GM18858 (cell line): ENCODE results near the gene CLHC1.
A peak's percentile ranks its signal among the peaks of the same experiment; 100 is the strongest.
"Not testable (repeated sequence)": the region's sequence is repeated elsewhere in the genome, so short reads cannot be mapped to it uniquely, and the experiment has no call there.

Experiments
- ATAC-seq: cut with Tn5 transposase; IDR thresholded peaks from one replicate; pipeline ENCODE4 v1.9.1; 2021; ENCODE audit not compliant: unreplicated experiment

Gene CLHC1

DNA sequence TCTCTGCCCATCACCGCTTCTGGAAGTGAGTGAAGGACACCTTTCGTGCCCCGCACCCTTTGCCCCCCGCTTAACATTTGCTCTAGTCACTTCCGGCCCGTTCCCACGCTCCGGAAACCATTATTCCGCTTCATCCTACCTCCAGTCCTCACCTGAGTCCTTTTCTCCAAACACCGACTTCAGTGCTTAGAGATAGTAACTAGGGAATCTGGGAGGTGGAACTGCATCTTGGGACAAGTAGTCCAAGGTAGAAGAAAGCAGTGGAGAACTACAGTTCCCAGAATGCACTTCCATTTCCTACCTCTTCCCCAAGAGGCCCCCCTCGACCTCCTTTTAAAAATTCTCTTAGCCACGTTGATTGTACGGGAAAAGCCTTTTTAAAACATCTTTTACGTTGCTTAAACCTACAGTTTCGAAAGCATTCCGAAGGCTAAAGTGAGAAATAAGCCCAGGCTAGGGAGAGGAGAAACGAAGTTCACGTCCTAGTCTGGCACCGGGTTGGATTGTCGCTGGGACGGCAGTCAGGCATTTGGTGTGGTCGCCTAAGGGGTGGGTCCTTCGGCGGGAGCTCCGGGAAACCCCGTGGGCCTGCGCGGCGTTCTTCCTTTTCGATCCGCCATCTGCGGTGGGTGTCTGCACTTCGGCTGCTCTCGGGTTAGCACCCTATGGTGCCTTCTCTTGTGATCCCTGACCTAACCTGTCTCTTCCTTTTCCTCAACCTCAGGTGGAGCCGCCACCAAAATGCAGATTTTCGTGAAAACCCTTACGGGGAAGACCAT is at the start of gene CLHC1, which contains the start of gene RPS27A:
Gene CLHC1, minus strand, starts transcription at position 210 of the 779 bp plus-strand sequence. CDS start 9,882 bp downstream, outside the sequence.
Gene RPS27A, plus strand, starts transcription at position 605 of the 779 bp plus-strand sequence. Its CDS starts 137 bp downstream, at position 742.
- ATAC-seq: peak; percentile 87

DNA sequence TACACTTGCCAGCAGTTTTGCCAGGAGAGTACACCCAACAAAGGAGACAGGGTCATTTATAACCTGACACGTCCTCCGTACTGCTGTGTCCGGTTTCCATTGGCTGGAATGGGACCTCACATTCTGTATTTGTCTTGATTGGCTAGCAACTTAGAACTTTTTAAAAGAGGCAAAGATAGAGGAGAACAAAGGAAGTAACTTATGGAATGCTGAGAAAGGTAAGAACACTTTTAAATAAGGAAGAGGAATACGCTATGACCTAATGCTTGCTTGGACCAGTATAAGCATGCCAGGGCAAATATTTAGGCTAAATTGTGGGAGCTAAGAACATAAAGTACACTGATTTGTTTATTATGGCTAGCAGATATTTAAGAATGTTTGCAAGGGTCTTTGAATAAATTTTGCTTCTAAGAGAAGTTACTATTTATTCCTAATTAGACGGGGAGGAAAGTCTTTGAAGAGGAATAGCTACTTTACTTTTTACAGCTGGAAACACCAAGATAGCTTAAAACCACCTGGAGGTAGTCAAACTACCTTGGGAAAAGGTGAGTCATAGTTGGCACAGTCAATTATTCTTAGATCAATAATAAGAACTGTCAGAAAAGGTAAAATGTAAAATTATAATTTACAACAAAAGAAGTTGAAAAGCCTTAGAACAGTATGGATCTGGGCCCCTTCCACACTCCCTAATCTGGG is 48.9 kb upstream of the CLHC1 start:
- not testable (repeated sequence) for ATAC-seq

DNA sequence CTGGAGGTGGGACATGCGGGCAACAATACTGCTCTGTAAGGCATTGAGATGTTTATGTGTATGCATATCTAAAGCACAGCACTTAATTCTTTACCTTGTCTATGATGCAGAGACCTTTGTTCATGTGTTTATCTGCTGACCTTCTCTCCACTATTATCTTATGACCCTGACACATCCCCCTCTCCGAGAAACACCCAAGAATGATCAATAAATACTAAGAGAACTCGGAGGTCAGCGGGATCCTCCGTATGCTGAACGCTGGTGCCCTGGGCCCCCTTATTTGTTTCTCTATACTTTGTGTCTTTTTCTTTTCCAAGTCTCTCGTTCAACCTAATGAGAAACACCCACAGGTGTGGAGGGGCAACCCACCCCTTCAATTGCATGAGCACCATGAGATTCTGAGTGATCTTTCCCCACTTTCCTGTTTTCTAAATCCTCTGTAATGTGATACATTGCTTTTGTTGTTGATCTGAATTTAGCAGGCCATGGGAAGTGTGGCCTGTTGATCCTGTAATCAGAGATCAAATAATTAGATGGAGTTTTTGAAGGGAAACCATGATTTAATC is 47.8 kb upstream of the CLHC1 start:
- ATAC-seq: not testable (repeated sequence)

DNA sequence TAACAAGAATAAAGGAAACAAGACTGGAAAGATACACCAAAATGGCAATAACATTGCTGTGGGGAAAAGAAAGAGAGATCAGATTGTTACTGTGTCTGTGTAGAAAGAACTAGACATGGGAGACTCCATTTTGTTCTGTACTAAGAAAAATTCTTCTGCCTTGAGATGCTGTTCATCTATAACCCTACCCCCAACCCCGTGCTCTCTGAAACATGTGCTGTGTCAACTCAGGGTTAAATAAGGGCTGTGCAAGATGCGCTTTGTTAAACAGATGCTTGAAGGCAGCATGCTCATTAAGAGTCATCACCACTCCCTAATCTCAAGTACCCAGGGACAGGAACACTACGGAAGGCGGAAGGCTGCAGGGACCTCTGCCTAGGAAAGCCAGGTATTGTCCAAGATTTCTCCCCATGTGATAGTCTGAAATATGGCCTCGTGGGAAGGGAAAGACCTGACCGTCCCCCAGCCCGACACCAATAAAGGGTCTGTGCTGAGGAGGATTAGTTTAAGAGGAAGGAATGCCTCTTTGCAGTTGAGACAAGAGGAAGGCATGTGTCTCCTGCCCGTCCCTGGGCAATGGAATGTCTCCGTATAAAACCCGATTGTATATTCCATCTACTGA is 47.2 kb upstream of the CLHC1 start:
- ATAC-seq: not testable (repeated sequence)

DNA sequence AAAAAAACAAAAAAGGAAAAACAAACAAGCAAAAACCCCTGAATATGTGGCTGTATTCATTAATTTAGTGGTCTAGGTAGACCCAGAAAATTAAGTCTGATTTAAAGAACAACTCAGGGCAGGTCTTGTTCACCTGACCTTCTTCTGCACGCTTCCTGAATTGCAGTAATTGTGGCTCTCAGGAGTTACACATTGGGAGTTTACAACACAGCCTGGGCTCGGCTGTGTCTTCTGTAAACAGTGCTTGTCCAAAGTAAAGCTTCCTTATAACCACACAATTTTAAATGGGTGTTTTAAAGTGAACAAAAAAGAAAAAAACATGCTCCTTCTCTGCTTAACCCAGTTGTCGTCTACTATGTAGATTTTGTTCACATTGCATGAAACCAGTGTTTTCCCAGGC is 45.2 kb upstream of the CLHC1 start:
- ATAC-seq: no peak

DNA sequence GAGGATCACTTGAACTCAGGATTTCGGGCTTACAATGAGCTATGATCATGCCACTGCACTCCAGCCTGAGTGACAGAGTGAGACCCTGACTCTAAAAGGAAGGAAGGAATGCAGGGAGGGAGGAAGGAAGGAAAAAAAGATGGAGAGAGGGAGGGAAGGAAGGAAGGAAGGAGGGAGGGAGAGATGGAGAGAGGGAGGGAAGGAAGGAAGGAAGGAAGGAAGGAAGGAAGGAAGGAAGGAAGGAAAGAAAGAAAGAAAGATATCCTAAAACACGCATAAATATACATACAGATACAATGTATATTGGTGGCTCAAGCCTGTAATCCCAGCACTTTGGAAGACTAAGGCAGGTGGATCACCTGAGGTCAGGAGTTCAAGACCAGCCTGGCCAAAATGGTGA is 42.3 kb upstream of the CLHC1 start:
- ATAC-seq: not testable (repeated sequence)

DNA sequence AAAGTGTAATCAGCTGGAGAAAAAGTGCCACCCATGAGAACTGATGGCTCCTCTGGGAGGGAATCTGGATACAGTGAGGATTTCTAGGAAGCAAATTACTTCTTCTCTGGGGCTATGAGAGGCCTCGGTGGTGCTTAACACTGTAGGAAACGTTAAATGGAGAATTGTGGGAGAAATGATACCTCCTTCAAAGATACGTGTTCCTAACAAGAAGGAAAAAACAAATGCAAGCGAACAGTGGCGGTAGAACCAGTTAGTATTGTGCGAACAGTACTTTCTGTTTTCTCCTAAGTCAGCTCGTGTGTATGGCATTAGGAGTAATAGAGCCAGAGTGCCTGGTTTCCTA is 37.5 kb upstream of the CLHC1 start:
- no peak for ATAC-seq

DNA sequence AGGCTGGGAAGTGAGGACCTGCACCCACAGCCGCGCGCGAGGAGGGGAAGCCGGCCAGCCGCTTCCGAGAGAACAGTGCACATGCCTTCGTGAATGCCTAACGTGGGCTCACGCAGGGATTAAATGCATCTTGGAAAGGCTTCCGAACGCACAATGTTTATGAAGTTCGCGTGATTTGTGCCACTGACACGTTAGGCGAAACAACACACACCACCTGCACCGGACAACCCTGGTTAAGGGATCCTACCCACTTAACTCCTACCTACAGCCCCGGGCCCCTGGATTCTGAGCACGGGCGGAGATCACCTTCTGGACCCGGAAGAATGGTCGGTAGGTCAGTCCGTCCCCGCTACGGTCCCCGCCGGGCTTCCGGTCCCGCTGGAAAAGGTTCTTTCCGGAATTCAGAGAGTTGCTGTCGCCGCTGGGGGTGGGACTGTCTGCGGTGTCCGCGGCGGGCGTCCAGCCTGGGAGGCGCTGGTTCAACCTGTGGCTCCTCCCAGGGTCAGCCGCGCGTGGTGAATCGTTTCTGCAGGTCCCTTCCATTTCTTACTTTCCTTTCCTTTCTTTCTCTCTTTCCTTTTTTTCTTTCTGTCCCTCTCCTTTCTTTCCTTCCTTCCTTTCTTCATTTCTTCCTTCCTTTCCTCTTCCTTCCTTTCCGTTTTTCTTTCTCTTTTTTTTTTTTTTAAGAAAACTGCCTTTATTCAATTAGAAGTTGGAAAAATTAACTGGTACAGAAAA is 37.0 kb upstream of the CLHC1 start, which contains the start of gene MTIF2:
Gene MTIF2, minus strand, starts transcription at position 325 of the 738 bp plus-strand sequence. CDS start 5,373 bp downstream, outside the sequence.
- peak; percentile 91 for ATAC-seq

DNA sequence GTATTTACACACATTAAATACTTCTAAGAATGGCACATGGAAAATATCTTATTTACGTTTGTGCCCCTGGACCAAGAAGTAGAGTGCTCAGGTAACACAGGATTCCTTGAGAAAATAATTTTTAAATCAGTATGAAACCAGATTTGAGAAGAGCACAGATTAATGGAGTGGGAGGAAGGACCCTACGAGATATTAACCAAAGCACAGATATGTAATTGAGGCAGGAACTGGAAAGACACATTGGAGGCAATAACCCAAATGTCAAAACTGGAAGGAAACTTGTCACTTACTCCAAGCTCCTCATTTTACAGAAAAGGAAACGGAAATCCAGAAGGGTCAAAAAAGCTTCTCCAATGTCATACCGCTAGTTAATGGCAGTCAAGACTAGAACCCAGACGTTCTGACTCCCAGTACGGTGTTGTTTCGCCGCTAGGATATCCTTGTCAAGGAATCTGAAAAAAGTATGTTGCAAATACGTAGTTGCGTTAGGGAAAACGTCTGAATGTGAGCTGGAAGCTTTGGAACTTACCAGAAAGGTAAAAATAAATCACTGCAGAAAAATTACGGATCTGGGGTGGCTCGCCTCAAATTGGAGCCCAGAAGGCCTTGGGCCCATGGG is 36.3 kb upstream of the CLHC1 start:
- ATAC-seq: no peak

DNA sequence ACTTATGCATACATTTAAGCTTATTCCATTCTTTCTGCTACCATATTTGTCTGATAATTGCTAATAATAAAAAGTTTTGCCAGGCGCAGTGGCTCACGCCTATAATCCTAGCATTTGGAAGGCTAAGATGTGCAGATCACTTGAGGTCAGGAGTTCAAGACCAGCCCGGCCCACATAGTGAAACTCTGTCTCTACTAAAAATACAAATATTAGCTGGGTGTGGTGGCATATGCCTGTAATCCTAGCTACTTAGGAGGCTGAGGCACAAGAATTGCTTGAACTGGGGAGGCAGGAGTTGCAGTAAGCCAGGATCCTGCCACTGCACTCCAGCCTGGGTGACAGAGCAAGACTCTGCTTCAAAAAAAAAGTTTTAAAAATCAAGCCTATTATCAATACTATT is 27.5 kb upstream of the CLHC1 start:
- not testable (repeated sequence) for ATAC-seq

DNA sequence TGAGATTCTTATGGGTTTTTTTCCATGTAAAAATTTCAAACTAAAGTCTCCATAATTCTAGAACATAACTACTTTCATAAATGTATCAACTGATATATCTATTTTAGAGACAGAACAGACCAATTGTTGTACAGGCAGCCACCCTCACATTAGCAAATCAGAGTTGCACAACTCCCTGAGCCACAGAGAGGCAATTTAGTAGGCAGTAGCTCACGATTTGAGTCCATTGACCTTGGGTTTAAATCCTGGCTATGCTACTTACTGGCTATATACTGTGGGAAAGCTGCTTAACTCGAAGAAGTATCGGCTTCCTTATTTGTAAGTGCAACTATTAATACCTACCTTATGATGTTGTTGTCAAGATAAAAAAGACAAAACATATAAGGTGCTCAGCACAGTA is 20.7 kb upstream of the CLHC1 start:
- ATAC-seq: no peak

DNA sequence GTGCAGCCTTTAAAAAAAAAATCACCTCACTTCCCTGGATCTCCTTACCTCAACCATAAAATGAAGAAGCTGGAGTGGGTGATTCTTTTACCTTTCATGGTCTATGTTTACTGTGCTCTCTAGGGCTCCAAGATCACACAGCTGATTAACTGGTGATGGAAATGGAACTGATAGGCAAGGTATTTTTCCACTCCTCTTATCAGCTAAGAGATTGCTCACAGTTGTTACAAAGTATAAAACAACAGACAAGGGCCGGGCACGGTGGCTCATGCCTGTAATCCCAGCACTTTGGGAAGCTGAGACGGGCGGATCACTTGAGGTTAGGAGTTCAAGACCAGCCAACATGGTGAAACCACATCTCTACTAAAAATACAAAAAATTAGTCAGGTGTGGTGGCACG is 14.9 kb upstream of the CLHC1 start:
- no peak for ATAC-seq

DNA sequence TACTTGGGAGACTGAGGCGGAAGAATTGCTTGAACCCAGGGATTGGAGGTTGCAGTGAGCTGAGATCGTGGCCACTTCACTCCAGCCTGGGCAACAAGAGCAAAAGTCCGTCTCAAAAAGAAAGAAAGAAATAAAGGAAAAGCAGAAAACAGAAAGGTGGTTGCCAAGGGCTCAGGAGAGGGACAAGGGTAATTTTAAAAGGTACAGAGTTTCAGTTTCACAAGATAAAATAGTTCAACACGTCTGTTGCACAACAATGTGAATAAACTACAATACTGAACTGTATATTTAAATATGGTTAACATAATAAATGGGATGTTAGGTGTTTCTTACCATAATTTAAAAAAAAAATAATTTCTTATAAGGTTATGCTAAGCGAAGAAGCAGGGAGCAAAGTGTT is 13.3 kb upstream of the CLHC1 start:
- no peak for ATAC-seq

DNA sequence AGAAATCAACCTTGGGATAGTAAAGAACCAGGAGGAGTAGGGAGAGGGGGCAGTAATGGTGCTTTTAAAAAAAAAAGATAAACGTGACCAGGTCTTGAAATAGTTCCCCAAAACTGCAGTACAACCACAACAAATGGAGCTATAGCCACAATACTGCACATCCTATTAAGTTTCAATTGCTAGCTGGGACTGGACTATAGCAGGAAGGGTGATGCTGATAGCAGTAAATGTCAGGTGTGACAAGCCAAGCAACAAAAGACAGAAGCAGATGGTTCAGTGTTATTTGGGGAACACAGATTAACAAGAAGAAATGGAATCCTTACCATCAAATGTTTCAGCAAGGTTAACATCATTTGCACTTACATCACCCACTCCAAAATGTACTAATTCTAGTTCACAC is 10.5 kb upstream of the CLHC1 start:
- no peak for ATAC-seq

DNA sequence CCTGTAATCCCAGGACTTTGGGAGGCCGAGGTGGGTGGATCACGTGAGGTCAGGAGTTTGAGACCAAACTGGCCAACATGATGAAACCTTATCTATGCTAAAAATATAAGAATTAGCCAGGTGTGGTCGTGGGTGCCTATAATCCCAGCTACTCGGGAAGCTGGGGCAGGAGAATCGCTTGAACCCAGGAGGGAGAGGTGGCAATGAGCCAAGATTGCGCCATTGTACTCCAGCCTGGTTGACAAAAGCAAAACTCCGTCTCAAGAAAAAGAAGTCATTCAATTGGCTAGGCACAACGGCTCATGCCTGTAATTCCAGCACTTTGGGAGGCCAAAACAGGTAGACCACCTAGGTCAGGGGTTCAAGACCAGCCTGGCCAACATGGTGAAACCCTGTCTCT is 9.5 kb upstream of the CLHC1 start:
- ATAC-seq: not testable (repeated sequence)

DNA sequence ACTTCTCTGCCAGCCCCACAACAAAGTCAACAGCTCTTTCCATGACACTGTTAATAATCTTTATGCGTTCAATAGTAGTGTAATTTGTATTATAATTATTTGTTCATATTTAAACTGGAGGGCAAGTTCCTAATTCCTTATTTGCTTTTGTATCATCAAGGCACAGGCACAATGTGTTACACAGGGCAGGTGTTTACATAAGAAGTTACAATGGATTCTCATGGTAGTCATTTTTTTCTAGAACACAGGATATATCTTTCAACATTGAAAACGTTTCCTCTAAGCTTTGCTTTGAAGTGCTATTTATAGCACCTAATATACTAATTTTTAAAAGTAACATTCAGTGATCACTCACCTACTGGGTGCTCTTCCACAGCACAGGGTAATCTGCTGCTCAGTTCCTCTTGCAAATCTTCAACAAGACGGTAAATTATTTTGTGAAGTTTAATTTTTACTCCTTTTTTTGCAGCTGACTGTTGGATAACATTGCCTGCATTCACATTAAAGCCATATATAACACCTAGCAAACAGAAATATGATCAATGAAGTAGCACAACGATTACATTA is 7.6 kb upstream of the CLHC1 start:
- no peak for ATAC-seq

DNA sequence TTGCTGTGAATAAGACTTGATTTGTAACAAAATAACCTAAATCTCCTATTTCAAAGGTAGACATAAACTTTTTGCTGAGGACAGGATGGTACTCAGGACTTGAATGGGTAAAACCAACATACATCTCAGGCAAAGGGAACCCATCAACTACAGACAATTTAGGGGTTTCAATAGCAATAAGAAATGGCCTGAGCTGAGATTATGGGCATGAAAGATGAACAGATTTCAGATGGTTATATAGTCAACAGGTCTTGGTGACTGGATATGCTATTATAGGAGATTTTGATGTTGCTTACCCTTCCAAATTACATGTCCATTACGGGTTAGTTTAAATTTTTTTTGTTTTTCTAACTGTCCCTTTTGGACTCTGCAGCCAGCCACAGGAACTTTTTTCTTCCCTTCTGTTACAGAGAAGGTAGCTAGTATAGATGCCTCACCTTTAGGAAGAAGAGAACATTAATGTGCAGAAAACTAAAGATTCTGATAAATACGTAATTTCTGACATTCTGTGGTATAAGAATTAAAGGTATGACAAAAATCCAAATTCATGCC is 5.0 kb upstream of the CLHC1 start:
- ATAC-seq: no peak

DNA sequence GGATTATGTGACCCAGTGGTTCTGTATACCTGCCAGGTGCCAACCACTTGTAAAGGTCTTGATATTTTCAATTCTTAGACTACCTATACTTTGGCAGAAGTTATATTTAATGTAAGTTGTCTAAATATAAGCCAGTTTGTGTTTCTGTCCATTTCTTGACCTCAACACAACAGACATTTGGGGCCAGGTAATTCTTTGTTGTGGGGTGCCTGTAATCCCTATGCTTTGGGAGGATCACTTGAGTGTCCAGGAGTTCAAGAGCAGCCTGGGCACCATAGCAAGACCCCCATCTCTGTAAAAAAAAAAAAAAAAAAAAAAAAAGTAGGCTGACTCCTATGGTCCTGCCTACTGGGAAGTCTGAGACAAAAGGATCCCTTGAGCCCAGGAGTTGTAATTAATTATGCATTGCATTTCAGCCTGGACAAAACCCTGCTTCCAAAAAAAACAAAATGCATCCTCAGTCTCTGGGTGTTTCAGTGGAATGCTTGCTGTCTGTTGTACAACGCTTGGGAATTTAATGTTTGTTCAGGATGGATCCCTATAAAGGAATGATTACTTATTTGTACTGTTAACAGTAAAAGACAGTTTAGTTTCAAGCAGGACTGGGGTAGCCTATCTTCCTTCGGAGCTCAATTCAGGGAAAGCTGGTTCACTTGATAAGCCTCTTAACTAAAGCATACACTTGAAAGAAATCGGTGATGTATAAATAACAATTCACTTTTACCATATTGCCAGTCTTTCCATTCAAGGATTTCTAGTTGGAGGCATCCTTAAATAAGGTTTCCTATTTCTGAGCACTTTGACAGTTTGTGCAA is 3.8 kb upstream of the CLHC1 start:
- ATAC-seq: no peak

DNA sequence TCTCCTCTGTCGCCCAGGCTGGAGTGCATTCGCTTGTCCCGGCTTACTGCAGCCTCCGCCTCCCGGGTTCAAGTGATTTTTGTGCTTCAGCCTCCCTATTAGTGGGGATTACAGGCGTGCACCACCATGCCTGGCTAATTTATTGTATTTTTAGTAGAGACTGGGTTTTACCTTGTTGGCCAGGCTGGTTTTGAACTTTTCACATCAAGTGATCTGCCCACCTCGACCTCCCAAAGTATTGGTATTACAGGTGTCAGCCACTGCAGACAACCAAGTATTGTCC is 1.5 kb upstream of the CLHC1 start:
- no peak for ATAC-seq
